HTERT RPE-1 (cell line): ENCODE results near the gene SYNE1.

Experiments used
- in situ Hi-C: fragments of 300-500 bp; cut with MboI; formaldehyde crosslinking; loops from 4 replicates; pipeline ENCODE4 v1.14.3; 2020; ENCODE audit warnings: low sequenced_read_pairs

SYNE1 gene

DNA sequence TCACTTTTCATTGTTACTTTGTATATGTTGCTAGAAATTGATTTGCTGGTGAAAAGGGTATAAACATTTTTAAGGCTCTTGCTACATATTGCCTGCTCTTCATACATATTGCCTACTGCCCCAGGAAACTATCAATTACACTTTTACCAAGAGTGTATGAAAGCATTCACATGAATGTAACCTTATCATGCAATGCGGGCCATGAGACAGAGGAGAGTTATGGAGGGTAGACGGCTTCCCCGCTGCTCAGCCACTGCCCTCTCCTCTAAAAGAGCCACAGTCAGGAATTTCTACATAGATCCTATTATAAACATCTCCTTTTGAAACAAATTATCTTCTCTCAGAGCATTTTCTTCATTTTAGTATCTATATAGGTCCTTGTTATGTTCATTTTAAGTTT lies 565.3 kb downstream of the SYNE1 start:
- in situ Hi-C loops = no loop called here
